H1 (cell line): Measurements from ENCODE around the gene SSTR5. TPM values are rescaled to one million over a fixed set of nuclear protein-coding genes. Genes with fewer than 3 reads are reported as not detected.

Experiments used
- CTCF ChIA-PET: fragments of 300-600 bp; sonication (Branson Sonifier 250); formaldehyde crosslinking; loops from one replicate; lab custom pipeline; 2021; ENCODE audit not compliant: partially characterized antibody; lab: Charles Lee
- POLR2A ChIA-PET: fragments of 300-600 bp; sonication (Branson Sonifier 250); formaldehyde crosslinking; loops from one replicate; lab custom pipeline; 2021; ENCODE audit warnings: inconsistent platforms; ENCODE audit not compliant: partially characterized antibody; lab: Charles Lee
- DNase-seq, 2 experiments: peaks; one replicate each; pipeline versions ENCODE4 v3.0.0 to v3.0.0-alpha.2; 2010 to 2022; ENCODE audit warnings: low spot score in 2 of 2, low read depth in 1 of 2, mixed read lengths in 1 of 2
- FAIRE-seq: peaks from 2 replicates; lab custom pipeline; 2011; peaks lifted over from hg19 to GRCh38; lab: Jason Lieb, UNC
- H2AFZ ChIP-seq: 2 replicates; pipeline ENCODE4 v1.8.1; 2012; ENCODE audit warnings: low read length, inconsistent platforms
- H2AK5ac ChIP-seq: 2 replicates; pipeline ENCODE4 v1.6.1; 2013; ENCODE audit warnings: low read depth, low read length
- H2BK120ac ChIP-seq: replicated peaks from 2 replicates; pipeline ENCODE3; 2013; ENCODE audit warnings: low read depth, low read length, inconsistent platforms
- H2BK12ac ChIP-seq: 2 replicates; pipeline ENCODE4 v1.6.1; 2013; ENCODE audit warnings: low read depth, low read length
- H2BK15ac ChIP-seq: 2 replicates; pipeline ENCODE4 v1.6.1; 2013; ENCODE audit warnings: low read length
- H2BK20ac ChIP-seq: 2 replicates; pipeline ENCODE4 v1.6.1; 2013; ENCODE audit warnings: low read length
- H2BK5ac ChIP-seq: 2 replicates; pipeline ENCODE4 v1.6.1; 2013; ENCODE audit warnings: low read depth, low read length
- H3K14ac ChIP-seq: 2 replicates; pipeline ENCODE4 v1.6.1; 2013; ENCODE audit warnings: inconsistent platforms; ENCODE audit not compliant: insufficient read length
- H3K18ac ChIP-seq: 2 replicates; pipeline ENCODE4 v1.6.1; 2013; ENCODE audit warnings: low read length; ENCODE audit errors: extremely low read depth
- H3K23ac ChIP-seq: 2 replicates; pipeline ENCODE4 v1.6.1; 2013; ENCODE audit warnings: inconsistent platforms; ENCODE audit not compliant: insufficient read length
- H3K23me2 ChIP-seq: 2 replicates; pipeline ENCODE4 v1.6.1; 2013; ENCODE audit warnings: low read depth, low read length
- H3K27ac ChIP-seq: 2 replicates; pipeline ENCODE4 v1.6.1; 2011; ENCODE audit warnings: low read depth, low read length, inconsistent platforms
- H3K27me3 ChIP-seq, 4 experiments: replicated peaks in 1 of 4; 1 replicate in 1 of 4; 2 replicates in 3 of 4; pipeline versions ENCODE4 v1.6.1 to v1.8.1; 2011 to 2013; ENCODE audit warnings: low read length in 3 of 4, mild to moderate bottlenecking in 3 of 4, inconsistent platforms in 2 of 4, mixed read lengths in 2 of 4, moderate library complexity in 1 of 4; ENCODE audit not compliant: control insufficient read depth in 3 of 4, insufficient read depth in 3 of 4; ENCODE audit errors: extremely low read depth in 1 of 4
- H3K36me3 ChIP-seq, 4 experiments: 2 replicates each; pipeline versions ENCODE4 v1.6.1 to v1.8.1; 2011 to 2013; ENCODE audit warnings: mild to moderate bottlenecking in 4 of 4, low read length in 3 of 4, moderate library complexity in 2 of 4, control low read depth in 1 of 4, inconsistent platforms in 1 of 4; ENCODE audit not compliant: insufficient read depth in 4 of 4, control insufficient read depth in 2 of 4
- H3K4ac ChIP-seq: replicated peaks from 2 replicates; pipeline ENCODE3; 2013; ENCODE audit warnings: low read length, low read depth, mixed read lengths, inconsistent platforms; ENCODE audit not compliant: insufficient read length
- H3K4me1 ChIP-seq, 4 experiments: replicated peaks in 1 of 4; 1 replicate in 1 of 4; 2 replicates in 3 of 4; pipeline versions ENCODE4 v1.6.1 to v1.8.1; 2011 to 2013; ENCODE audit warnings: low read length in 3 of 4, inconsistent platforms in 2 of 4, mixed read lengths in 1 of 4; ENCODE audit not compliant: insufficient read depth in 4 of 4, control insufficient read depth in 3 of 4
- H3K4me2 ChIP-seq, 2 experiments: 2 replicates each; pipeline versions ENCODE4 v1.6.1 to v1.8.1; 2011 to 2013; ENCODE audit warnings: low read depth in 2 of 2, low read length in 2 of 2, control low read depth in 1 of 2, inconsistent platforms in 1 of 2, mild to moderate bottlenecking in 1 of 2; ENCODE audit not compliant: insufficient read depth in 1 of 2
- H3K4me3 ChIP-seq, 4 experiments: fragments of 200-600, 300-600 bp in 1 of 4; sonication (generic), shearing (Covaris generic), sonication (Bioruptor Twin) in 1 of 4; 2 replicates each; pipeline versions ENCODE4 v1.5.1 to v1.8.1; 2011 to 2016; ENCODE audit warnings: low read length in 4 of 4, low read depth in 3 of 4, control low read depth in 2 of 4, inconsistent platforms in 2 of 4, mild to moderate bottlenecking in 2 of 4, mixed read lengths in 1 of 4, moderate library complexity in 1 of 4; ENCODE audit not compliant: insufficient read depth in 2 of 4; ENCODE audit errors: extremely low read depth in 1 of 4
- H3K56ac ChIP-seq: replicated peaks from 2 replicates; pipeline ENCODE3; 2013; ENCODE audit warnings: low read depth, mild to moderate bottlenecking, mixed read lengths, low read length, inconsistent platforms; ENCODE audit not compliant: insufficient read length
- H3K79me1 ChIP-seq: 2 replicates; pipeline ENCODE4 v1.6.1; 2013; ENCODE audit warnings: low read depth, low read length, control low read depth
- H3K79me2 ChIP-seq, 2 experiments: 2 replicates each; pipeline versions ENCODE4 v1.6.1 to v1.8.1; 2012 to 2013; ENCODE audit warnings: low read length in 2 of 2, mild to moderate bottlenecking in 2 of 2, inconsistent platforms in 1 of 2; ENCODE audit not compliant: insufficient read depth in 2 of 2, control insufficient read depth in 1 of 2
- H3K9ac ChIP-seq, 4 experiments: replicated peaks in 1 of 4; 1 replicate in 1 of 4; 2 replicates in 3 of 4; pipeline versions ENCODE4 v1.6.1 to v1.8.1; 2011 to 2013; ENCODE audit warnings: low read depth in 3 of 4, low read length in 3 of 4, control low read depth in 2 of 4, mild to moderate bottlenecking in 2 of 4, moderate library complexity in 2 of 4, inconsistent platforms in 1 of 4; ENCODE audit errors: extremely low read depth in 1 of 4
- H3K9me3 ChIP-seq, 2 experiments: 2 replicates each; pipeline versions ENCODE4 v1.6.1 to v1.8.1; 2012 to 2013; ENCODE audit warnings: mild to moderate bottlenecking in 2 of 2, moderate library complexity in 2 of 2, control low read depth in 1 of 2, inconsistent platforms in 1 of 2, low read depth in 1 of 2, low read length in 1 of 2, mixed read lengths in 1 of 2; ENCODE audit not compliant: insufficient read depth in 2 of 2
- H4K20me1 ChIP-seq, 2 experiments: replicated peaks in 1 of 2; 2 replicates each; pipeline versions ENCODE3 to v1.8.1; 2011 to 2013; ENCODE audit warnings: inconsistent platforms in 2 of 2, low read length in 2 of 2, mild to moderate bottlenecking in 1 of 2; ENCODE audit not compliant: insufficient read depth in 2 of 2, control insufficient read depth in 1 of 2
- H4K5ac ChIP-seq: 2 replicates; pipeline ENCODE4 v1.6.1; 2013; ENCODE audit warnings: low read length, low read depth, mixed read lengths, inconsistent platforms; ENCODE audit not compliant: insufficient read length
- H4K8ac ChIP-seq: 2 replicates; pipeline ENCODE4 v1.8.0; 2013; ENCODE audit warnings: mild to moderate bottlenecking, moderate library complexity, low read length, inconsistent platforms; ENCODE audit not compliant: insufficient read depth; ENCODE audit errors: extremely low read depth
- H4K91ac ChIP-seq: replicated peaks from 2 replicates; pipeline ENCODE3; 2013; ENCODE audit warnings: low read length, mixed read lengths, inconsistent platforms; ENCODE audit not compliant: insufficient read length
- ASH2L ChIP-seq: fragments of 200-600, 300-600 bp; sonication (generic); IDR thresholded peaks from one replicate; pipeline ENCODE4 v1.7.1; 2017; ENCODE audit warnings: low read length
- CEBPB ChIP-seq: IDR thresholded peaks from 2 replicates; pipeline ENCODE4 v1.6.1; 2012; ENCODE audit warnings: low read depth, low read length
- CHD1 ChIP-seq: IDR thresholded peaks from 2 replicates; pipeline ENCODE4 v1.6.1; 2012; ENCODE audit warnings: low read depth, low read length, improper control_type of control experiment
- E2F6 ChIP-seq: IDR thresholded peaks from 2 replicates; pipeline ENCODE4 v1.6.1; 2012; ENCODE audit warnings: inconsistent platforms
- GABPA ChIP-seq: IDR thresholded peaks from 2 replicates; pipeline ENCODE4 v1.6.1; 2011; ENCODE audit warnings: mild to moderate bottlenecking, low read length, moderate library complexity, borderline replicate concordance; ENCODE audit not compliant: insufficient read depth
- NANOG ChIP-seq: IDR thresholded peaks from 2 replicates; pipeline ENCODE4 v1.6.1; 2011; ENCODE audit warnings: low read length, low read depth, mild to moderate bottlenecking, inconsistent platforms; ENCODE audit not compliant: insufficient read depth, poor library complexity, severe bottlenecking
- SIRT6 ChIP-seq: IDR thresholded peaks from one replicate; pipeline ENCODE4 v1.7.1; 2012; ENCODE audit warnings: low read length, inconsistent platforms
- WGBS, 2 experiments: shearing (Covaris generic) in 1 of 2; methylation state at CpG; one replicate each; pipeline versions ENCODE4 v1.1.6 to v1.1.7; 2013 to 2015; ENCODE audit warnings: low lambda C conversion rate in 2 of 2, mixed read lengths in 2 of 2, inconsistent platforms in 1 of 2, low coverage in 1 of 2, missing lambda C conversion rate in 1 of 2; ENCODE audit not compliant: insufficient replicate concordance in 2 of 2, insufficient coverage in 1 of 2, insufficient read length in 1 of 2; ENCODE audit errors: extremely low coverage in 1 of 2, missing lambda C conversion rate in 1 of 2; 5-methylcytosine and 5-hydroxymethylcytosine counted together
- polyA plus RNA-seq, 7 experiments: library from polyadenylated mRNA; depleted of rRNA in 3 of 7; stranded (reverse) in 5 of 7; unstranded in 2 of 7; fragments of >200 nt in 5 of 7; fragments of 200-250 nt in 2 of 7; gene quantifications; 1 replicate in 5 of 7; 2 replicates in 1 of 7; 4 replicates in 1 of 7; pipeline versions ENCODE4 v1.2.1 to v1.2.3, GENCODE V29; 2011 to 2013; ENCODE audit warnings: missing spikeins in 2 of 7, mixed read lengths in 2 of 7
- total RNA-seq: library from RNA; stranded (reverse); fragmentation: NEBNext Ultra II Directional; extraction: Animal tissue kit (Norgen Biotek cat#: 25700); gene quantifications from 2 replicates; pipeline ENCODE4 v1.2.1, GENCODE V29; 2021

Gene SSTR5
- total and polyA plus RNA-seq, 2 of the 8 experiments (the other 6 are each of a cell fraction or from before 2014, with no cell fraction given): 0.56 to 0.60 TPM

GRCh38 chr16:1044460-1045309 lies 27.9 kb upstream of the SSTR5 start:
- no peak overlapping the region for H3K4ac ChIP-seq
- H3K23me2 ChIP-seq: no peaks in the 10 kb centered on the region
- H4K5ac ChIP-seq: no peak overlapping the region
- no peaks in the 10 kb centered on the region for H4K20me1 ChIP-seq
- ChIA-PET POLR2A (no interaction called here), CTCF (interaction anchor here (1.4 to 1.7 kb wide), 2 partner anchors 11 to 13 kb away, joined by 3 to 6 read pairs; no protein-coding TSS in a partner anchor)
- H3K18ac ChIP-seq: no peak overlapping the region
- peaks cover 0 to 2% (median 0%) of the 10 kb centered on the region in 4 experiments; a peak in 2 of 7 replicates for H3K27me3 ChIP-seq
- H2BK20ac ChIP-seq: no peak overlapping the region
- no peaks in the 10 kb centered on the region for H3K79me1 ChIP-seq
- H3K27ac ChIP-seq: no peak overlapping the region
- 88% methylated on average over 13 of the region's 43 CpGs; no CpG with 5 or more reads in 1 of the 2 experiments for WGBS, 2 experiments
- no peak overlapping the region for H3K14ac ChIP-seq
- H3K9me3 ChIP-seq: peaks cover 0 to 4% of the 10 kb centered on the region in 2 experiments; a peak in 2 of 4 replicates
- TF ChIP-seq SIRT6 (no peak), GABPA (0 out of 2 replicates have a peak, but pooled peaks have one; percentile 19), CHD1 (no peak), ASH2L (no peak), CEBPB (no peak), E2F6 (no peak), NANOG (no peak)
- H3K23ac ChIP-seq: no peak overlapping the region
- H2BK15ac ChIP-seq: no peak overlapping the region
- H2BK120ac ChIP-seq: no peak overlapping the region
- no peak overlapping the region for H3K56ac ChIP-seq
- H3K4me3 ChIP-seq: no peak overlapping the region
- peaks cover 0 to 10% (median 5%) of the 10 kb centered on the region in 4 experiments; a peak in 6 of 7 replicates for H3K4me1 ChIP-seq
- no peak overlapping the region for H3K4me2 ChIP-seq
- no peak for FAIRE-seq
- H2BK5ac ChIP-seq: no peak overlapping the region
- H2AFZ ChIP-seq: no peak overlapping the region
- H3K79me2 ChIP-seq: no peaks in the 10 kb centered on the region
- DNase-seq: no peak
- H2BK12ac ChIP-seq: no peak overlapping the region
- H3K36me3 ChIP-seq: no peaks in the 10 kb centered on the region
- H3K9ac ChIP-seq: no peak overlapping the region
- peak overlapping the region; percentile 85 for H4K8ac ChIP-seq
- H2AK5ac ChIP-seq: no peak overlapping the region
- H4K91ac ChIP-seq: no peak overlapping the region
